ENCODE data around the gene TP53RK. TPM values are rescaled to one million over a fixed set of nuclear protein-coding genes. Genes with fewer than 3 reads are reported as not detected.

Gene TP53RK
- total RNA-seq, 1 experiment from 2014 or later, result 19.2 TPM

DNA sequence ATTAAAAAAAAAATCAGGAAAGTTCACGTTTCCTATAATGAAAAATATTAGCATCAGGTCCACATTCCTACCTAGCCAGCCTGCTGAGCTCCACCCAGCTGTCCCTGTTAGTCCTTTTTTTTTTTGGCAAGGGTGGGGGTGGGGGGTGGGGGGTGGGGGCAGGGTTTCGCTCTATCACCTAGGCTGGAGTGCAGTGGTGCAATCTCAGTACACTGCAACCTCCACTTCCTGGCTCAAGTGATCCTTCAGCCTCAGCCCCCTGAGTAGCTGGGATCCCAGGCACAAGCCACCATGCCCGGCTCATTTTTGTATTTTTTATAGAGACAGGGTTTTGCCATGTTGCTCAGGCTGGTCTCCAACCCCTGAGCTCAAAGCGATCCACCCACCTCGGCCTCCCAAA is 12.7 kb upstream of the TP53RK start:
- Mint-ChIP-seq H3K4me3 (ENCODE audit: low read depth, unreplicated experiment) (no peak overlapping the region), H3K27ac (ENCODE audit: unreplicated experiment) (no peak overlapping the region), H3K36me3 (ENCODE audit: insufficient read depth, unreplicated experiment) (no peaks in the 10 kb centered on the region), H3K27me3 (ENCODE audit: unreplicated experiment) (peaks cover 8% of the 10 kb centered on the region), H3K9me3 (ENCODE audit: low read depth, unreplicated experiment) (no peaks in the 10 kb centered on the region), H3K4me1 (ENCODE audit: low read depth, unreplicated experiment) (peaks cover 22% of the 10 kb centered on the region)
- CTCF ChIA-PET, result interaction anchor here (0.6 to 1.5 kb wide), 2 partner anchors 37 to 170 kb away, joined by 4 read pairs; no protein-coding TSS in a partner anchor
- no TSS peak for BruUV-seq (replicated peaks)
- no peak for DNase-seq
- intact Hi-C loops (cut with micrococcal nuclease; ENCODE audit: unreplicated experiment), result no loop called here
- TF ChIP-seq, protein P1, sequence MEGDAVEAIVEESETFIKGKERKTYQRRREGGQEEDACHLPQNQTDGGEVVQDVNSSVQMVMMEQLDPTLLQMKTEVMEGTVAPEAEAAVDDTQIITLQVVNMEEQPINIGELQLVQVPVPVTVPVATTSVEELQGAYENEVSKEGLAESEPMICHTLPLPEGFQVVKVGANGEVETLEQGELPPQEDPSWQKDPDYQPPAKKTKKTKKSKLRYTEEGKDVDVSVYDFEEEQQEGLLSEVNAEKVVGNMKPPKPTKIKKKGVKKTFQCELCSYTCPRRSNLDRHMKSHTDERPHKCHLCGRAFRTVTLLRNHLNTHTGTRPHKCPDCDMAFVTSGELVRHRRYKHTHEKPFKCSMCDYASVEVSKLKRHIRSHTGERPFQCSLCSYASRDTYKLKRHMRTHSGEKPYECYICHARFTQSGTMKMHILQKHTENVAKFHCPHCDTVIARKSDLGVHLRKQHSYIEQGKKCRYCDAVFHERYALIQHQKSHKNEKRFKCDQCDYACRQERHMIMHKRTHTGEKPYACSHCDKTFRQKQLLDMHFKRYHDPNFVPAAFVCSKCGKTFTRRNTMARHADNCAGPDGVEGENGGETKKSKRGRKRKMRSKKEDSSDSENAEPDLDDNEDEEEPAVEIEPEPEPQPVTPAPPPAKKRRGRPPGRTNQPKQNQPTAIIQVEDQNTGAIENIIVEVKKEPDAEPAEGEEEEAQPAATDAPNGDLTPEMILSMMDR (IDR thresholded peaks at IDR 0.05; ENCODE audit: unreplicated experiment), result no peak

DNA sequence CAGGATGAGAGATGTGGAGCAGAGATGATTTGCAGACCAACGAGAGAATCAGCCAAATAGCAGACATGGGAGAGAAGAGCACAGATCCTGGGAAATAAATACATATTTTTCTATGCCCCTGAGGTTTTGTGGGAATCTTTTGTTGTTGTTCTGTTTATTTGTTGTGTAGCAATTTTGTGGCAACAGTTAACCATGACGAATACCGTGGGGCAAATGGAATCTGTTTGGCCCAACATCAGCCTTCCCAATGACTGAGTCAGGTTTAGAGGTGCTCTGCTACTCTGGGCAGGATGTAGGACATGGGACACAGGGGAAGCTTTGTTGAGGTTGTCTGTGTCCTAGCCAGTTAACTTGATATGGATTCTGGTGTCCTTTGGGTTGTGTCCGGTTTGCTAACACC is 12.3 kb upstream of the TP53RK start:
- CTCF ChIA-PET, result interaction anchor here (0.6 to 1.5 kb wide), 2 partner anchors 38 to 170 kb away, joined by 4 read pairs; no protein-coding TSS in a partner anchor
- Mint-ChIP-seq H3K27ac (ENCODE audit: unreplicated experiment) (no peak overlapping the region), H3K36me3 (ENCODE audit: insufficient read depth, unreplicated experiment) (no peaks in the 10 kb centered on the region), H3K9me3 (ENCODE audit: low read depth, unreplicated experiment) (no peaks in the 10 kb centered on the region), H3K4me3 (ENCODE audit: low read depth, unreplicated experiment) (no peak overlapping the region), H3K27me3 (ENCODE audit: unreplicated experiment) (peaks cover 8% of the 10 kb centered on the region), H3K4me1 (ENCODE audit: low read depth, unreplicated experiment) (peaks cover 22% of the 10 kb centered on the region)
- intact Hi-C loops (cut with micrococcal nuclease; ENCODE audit: unreplicated experiment), result no loop called here
- TF ChIP-seq, protein P1 (IDR thresholded peaks at IDR 0.05; ENCODE audit: unreplicated experiment), result no peak
- BruUV-seq (replicated peaks), result no TSS peak
- DNase-seq, result no peak

DNA sequence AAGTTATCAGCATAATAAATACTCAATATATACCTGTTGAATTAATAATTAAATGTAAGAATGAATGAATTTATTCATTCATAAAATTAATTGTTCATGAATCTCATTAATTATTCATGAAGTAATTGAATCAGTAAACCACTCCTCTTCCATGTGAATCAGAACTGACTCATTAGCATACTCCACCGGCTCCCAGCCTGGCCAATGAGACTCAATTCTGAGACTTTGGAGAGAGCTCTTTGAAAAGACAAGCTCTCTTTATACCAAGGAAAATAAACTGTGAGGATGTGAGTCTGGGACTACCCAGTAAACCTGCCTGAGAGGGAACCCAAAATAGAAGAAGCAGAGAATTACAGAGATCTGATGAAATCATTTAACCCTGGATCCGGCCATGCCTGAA is 11.8 kb upstream of the TP53RK start:
- peaks cover 8% of the 10 kb centered on the region for H3K27me3 Mint-ChIP-seq (ENCODE audit: unreplicated experiment)
- intact Hi-C loops (cut with micrococcal nuclease; ENCODE audit: unreplicated experiment), result no loop called here
- CTCF ChIA-PET, result interaction anchor here (0.6 kb wide), 1 partner anchor 169 kb away, joined by 4 read pairs; no protein-coding TSS in a partner anchor

DNA sequence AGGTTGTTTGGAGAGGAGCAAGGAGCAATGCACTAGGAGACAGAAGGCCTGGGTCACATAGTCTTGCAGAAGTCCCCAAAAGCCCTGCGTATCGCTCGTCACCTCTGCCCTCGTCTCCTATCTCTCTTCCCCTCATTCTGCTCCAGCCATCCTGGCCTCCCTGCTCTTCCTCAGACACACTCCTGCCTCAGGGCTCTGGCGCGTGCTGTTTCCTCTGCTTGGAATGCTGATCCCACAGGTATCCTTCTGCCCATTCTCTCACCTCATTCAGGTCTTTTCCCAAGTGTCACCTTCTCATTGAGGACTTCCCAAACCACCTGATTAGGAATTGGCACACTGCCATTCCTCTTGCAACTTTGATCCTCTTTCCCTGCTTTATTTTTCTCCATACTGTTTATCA is 11.2 kb upstream of the TP53RK start:
- no peak for DNase-seq
- peaks cover 22% of the 10 kb centered on the region for H3K4me1 Mint-ChIP-seq (ENCODE audit: low read depth, unreplicated experiment)
- no peaks in the 10 kb centered on the region for H3K36me3 Mint-ChIP-seq (ENCODE audit: insufficient read depth, unreplicated experiment)
- H3K4me3 Mint-ChIP-seq (ENCODE audit: low read depth, unreplicated experiment), result no peak overlapping the region
- intact Hi-C loops (cut with micrococcal nuclease; ENCODE audit: unreplicated experiment), result no loop called here
- BruUV-seq (replicated peaks), result no TSS peak
- H3K9me3 Mint-ChIP-seq (ENCODE audit: low read depth, unreplicated experiment), result no peaks in the 10 kb centered on the region
- H3K27ac Mint-ChIP-seq (ENCODE audit: unreplicated experiment), result no peak overlapping the region
- H3K27me3 Mint-ChIP-seq (ENCODE audit: unreplicated experiment), result peaks cover 8% of the 10 kb centered on the region
- TF ChIP-seq, protein P1 (IDR thresholded peaks at IDR 0.05; ENCODE audit: unreplicated experiment), result no peak
- CTCF ChIA-PET, result no interaction called here

More for the DNA sequence above, 11.8 kb upstream of the TP53RK start:
- Mint-ChIP-seq H3K36me3 (ENCODE audit: insufficient read depth, unreplicated experiment) (no peaks in the 10 kb centered on the region), H3K27ac (ENCODE audit: unreplicated experiment) (no peak overlapping the region), H3K4me3 (ENCODE audit: low read depth, unreplicated experiment) (no peak overlapping the region), H3K4me1 (ENCODE audit: low read depth, unreplicated experiment) (peaks cover 22% of the 10 kb centered on the region), H3K9me3 (ENCODE audit: low read depth, unreplicated experiment) (no peaks in the 10 kb centered on the region)
- TF ChIP-seq, protein P1 (IDR thresholded peaks at IDR 0.05; ENCODE audit: unreplicated experiment), result no peak
- no TSS peak for BruUV-seq (replicated peaks)
- DNase-seq, result no peak

Measured in Calu3 (cell line).